ENCODE data around the gene ATOH1. TPM values are rescaled to one million over a fixed set of nuclear protein-coding genes. Genes with fewer than 3 reads are reported as not detected.

The ATOH1 gene
- total RNA-seq, 1 experiment from 2014 or later, result not detected

DNA sequence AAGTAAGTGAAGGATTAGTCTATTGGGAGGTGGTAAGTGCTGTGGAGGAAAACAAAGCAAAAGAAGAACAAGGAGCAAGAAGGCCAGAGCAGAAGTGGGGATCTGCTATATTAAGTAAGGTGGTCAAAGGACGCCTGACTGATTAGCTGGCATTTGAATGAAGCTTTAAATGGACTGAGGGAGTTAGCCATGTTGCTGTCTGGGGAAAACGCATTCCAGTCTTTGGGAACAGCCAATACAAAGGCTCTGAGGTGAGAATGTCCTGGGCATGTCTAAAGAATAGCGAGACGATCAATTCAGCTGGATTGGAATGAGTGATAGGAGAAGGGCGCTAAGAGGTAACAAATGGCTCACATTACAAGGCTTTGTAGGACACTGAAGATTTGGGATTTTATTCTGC, 48.5 kb upstream of the ATOH1 start:
- no peaks in the 10 kb centered on the region for H3K4me1 ChIP-seq (ENCODE audit: control insufficient read depth, insufficient read depth, low read length)
- H3K9me3 ChIP-seq (ENCODE audit: control insufficient read depth, insufficient read depth, low read depth, low read length), result no peaks in the 10 kb centered on the region
- TF ChIP-seq POLR2AphosphoS5 (IDR thresholded peaks at IDR 0.05; ENCODE audit: low read depth, low read length) (no peak), SIN3A (IDR thresholded peaks at IDR 0.05; ENCODE audit: borderline replicate concordance, insufficient read depth, low read depth, low read length) (no peak), TCF7L2 (IDR thresholded peaks at IDR 0.05; ENCODE audit: low read depth, low read length) (no peak)
- TF ChIP-seq, protein P1, sequence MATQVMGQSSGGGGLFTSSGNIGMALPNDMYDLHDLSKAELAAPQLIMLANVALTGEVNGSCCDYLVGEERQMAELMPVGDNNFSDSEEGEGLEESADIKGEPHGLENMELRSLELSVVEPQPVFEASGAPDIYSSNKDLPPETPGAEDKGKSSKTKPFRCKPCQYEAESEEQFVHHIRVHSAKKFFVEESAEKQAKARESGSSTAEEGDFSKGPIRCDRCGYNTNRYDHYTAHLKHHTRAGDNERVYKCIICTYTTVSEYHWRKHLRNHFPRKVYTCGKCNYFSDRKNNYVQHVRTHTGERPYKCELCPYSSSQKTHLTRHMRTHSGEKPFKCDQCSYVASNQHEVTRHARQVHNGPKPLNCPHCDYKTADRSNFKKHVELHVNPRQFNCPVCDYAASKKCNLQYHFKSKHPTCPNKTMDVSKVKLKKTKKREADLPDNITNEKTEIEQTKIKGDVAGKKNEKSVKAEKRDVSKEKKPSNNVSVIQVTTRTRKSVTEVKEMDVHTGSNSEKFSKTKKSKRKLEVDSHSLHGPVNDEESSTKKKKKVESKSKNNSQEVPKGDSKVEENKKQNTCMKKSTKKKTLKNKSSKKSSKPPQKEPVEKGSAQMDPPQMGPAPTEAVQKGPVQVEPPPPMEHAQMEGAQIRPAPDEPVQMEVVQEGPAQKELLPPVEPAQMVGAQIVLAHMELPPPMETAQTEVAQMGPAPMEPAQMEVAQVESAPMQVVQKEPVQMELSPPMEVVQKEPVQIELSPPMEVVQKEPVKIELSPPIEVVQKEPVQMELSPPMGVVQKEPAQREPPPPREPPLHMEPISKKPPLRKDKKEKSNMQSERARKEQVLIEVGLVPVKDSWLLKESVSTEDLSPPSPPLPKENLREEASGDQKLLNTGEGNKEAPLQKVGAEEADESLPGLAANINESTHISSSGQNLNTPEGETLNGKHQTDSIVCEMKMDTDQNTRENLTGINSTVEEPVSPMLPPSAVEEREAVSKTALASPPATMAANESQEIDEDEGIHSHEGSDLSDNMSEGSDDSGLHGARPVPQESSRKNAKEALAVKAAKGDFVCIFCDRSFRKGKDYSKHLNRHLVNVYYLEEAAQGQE (IDR thresholded peaks at IDR 0.05; ENCODE audit: insufficient read depth in 1 of 2, low read depth in 2 of 2, low read length in 1 of 2), result no peak
- TF ChIP-seq, protein P2, sequence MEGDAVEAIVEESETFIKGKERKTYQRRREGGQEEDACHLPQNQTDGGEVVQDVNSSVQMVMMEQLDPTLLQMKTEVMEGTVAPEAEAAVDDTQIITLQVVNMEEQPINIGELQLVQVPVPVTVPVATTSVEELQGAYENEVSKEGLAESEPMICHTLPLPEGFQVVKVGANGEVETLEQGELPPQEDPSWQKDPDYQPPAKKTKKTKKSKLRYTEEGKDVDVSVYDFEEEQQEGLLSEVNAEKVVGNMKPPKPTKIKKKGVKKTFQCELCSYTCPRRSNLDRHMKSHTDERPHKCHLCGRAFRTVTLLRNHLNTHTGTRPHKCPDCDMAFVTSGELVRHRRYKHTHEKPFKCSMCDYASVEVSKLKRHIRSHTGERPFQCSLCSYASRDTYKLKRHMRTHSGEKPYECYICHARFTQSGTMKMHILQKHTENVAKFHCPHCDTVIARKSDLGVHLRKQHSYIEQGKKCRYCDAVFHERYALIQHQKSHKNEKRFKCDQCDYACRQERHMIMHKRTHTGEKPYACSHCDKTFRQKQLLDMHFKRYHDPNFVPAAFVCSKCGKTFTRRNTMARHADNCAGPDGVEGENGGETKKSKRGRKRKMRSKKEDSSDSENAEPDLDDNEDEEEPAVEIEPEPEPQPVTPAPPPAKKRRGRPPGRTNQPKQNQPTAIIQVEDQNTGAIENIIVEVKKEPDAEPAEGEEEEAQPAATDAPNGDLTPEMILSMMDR (IDR thresholded peaks at IDR 0.05), result no peak
- BruUV-seq (replicated peaks), result no TSS peak
- CTCF ChIA-PET, result no interaction called here
- H3K36me3 ChIP-seq (ENCODE audit: control insufficient read depth, insufficient read depth, low read length), result no peaks in the 10 kb centered on the region
- H3K27me3 ChIP-seq (ENCODE audit: control insufficient read depth, insufficient read depth, low read length), result no peaks in the 10 kb centered on the region
- in situ Hi-C loops (cut with HindIII; ENCODE audit: low pct_unique_long_range_greater_than_20kb, low sequenced_read_pairs) (no loop called here), intact Hi-C loops (cut with micrococcal nuclease; ENCODE audit: unreplicated experiment) (no loop called here)
- no peak overlapping the region for H3K27ac ChIP-seq (ENCODE audit: low read length)
- ATAC-seq, result no peak
- H3K4me3 ChIP-seq (ENCODE audit: low read depth in 2 of 2, low read length in 2 of 2), result no peak overlapping the region
- POLR2A ChIA-PET, result no interaction called here
- DNase-seq (ENCODE audit: low read depth, low spot score), result no peak

DNA sequence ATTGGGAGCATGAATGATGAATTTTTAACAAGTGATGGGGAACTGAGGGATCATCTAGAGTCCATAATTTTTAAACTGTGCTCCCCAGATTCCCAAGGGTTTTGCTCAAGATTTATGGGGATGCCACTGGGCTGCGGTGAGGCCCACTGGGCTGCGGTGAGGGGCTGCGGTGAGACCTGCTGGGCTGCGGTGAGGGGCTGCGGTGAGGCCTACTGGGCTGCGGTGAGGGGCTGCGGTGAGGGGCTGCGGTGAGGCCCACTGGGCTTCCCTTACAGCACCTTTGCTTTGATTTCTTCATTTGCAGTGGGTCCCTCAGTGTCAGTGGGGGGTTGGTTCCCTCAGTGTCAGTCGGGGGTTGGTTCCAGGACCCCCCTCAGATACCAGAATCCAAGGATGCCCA, 47.4 kb upstream of the ATOH1 start:
- H3K4me3 ChIP-seq (ENCODE audit: low read depth in 2 of 2, low read length in 2 of 2), result no peak overlapping the region
- in situ Hi-C loops (cut with HindIII; ENCODE audit: low pct_unique_long_range_greater_than_20kb, low sequenced_read_pairs) (no loop called here), intact Hi-C loops (cut with micrococcal nuclease; ENCODE audit: unreplicated experiment) (no loop called here)
- no peak for ATAC-seq
- ChIA-PET CTCF (no interaction called here), POLR2A (no interaction called here)
- H3K27ac ChIP-seq (ENCODE audit: low read length), result no peak overlapping the region
- no peaks in the 10 kb centered on the region for H3K36me3 ChIP-seq (ENCODE audit: control insufficient read depth, insufficient read depth, low read length)
- no peaks in the 10 kb centered on the region for H3K27me3 ChIP-seq (ENCODE audit: control insufficient read depth, insufficient read depth, low read length)
- no peaks in the 10 kb centered on the region for H3K9me3 ChIP-seq (ENCODE audit: control insufficient read depth, insufficient read depth, low read depth, low read length)
- TF ChIP-seq TCF7L2 (IDR thresholded peaks at IDR 0.05; ENCODE audit: low read depth, low read length) (no peak), POLR2AphosphoS5 (IDR thresholded peaks at IDR 0.05; ENCODE audit: low read depth, low read length) (no peak), SIN3A (IDR thresholded peaks at IDR 0.05; ENCODE audit: borderline replicate concordance, insufficient read depth, low read depth, low read length) (no peak)
- TF ChIP-seq, protein P2 (IDR thresholded peaks at IDR 0.05), result no peak
- TF ChIP-seq, protein P1 (IDR thresholded peaks at IDR 0.05; ENCODE audit: insufficient read depth in 1 of 2, low read depth in 2 of 2, low read length in 1 of 2), result no peak
- BruUV-seq (replicated peaks), result no TSS peak
- no peaks in the 10 kb centered on the region for H3K4me1 ChIP-seq (ENCODE audit: control insufficient read depth, insufficient read depth, low read length)
- DNase-seq (ENCODE audit: low read depth, low spot score), result no peak
